ENCODE results near the gene DTYMK. TPM values are rescaled to one million over a fixed set of nuclear protein-coding genes. Genes with fewer than 3 reads are reported as not detected.

DTYMK gene
- total RNA-seq, 4 donors from 2014 or later: 14.2 to 23.9 (median 19.2) TPM

DNA sequence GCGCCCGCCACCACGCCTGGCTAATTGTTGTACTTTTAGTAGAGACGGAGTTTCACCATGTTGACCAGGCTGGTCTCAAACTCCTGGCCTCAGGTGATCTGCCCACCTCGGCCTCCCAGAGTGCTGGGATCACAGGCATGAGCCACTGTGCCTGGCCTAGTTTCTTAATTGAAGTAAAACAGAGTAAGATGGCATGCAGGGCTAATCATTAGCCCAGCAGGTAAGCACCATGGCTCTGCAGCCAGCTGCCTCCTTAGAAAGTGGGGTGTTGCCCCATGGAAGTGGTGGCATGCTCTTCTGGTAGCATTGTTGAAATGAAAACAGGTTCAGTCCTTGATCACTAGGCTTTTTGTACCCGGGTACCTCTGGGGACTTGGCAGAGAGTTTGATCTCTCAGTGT is 36.7 kb downstream of the DTYMK start:
- Histone ChIP-seq H3K9me3 (no peaks in the 10 kb centered on the region), H3K4me1 (no peaks in the 10 kb centered on the region), H3K27me3 (no peaks in the 10 kb centered on the region), H3K4me3 (no peak overlapping the region), H3K27ac (no peak overlapping the region), H3K36me3 (peaks cover 0 to 39% (median 0%) of the 10 kb centered on the region in 3 donors)
- no peak for TF ChIP-seq POLR2A (IDR thresholded peaks at IDR 0.05)
- TF ChIP-seq CTCF (IDR thresholded peaks at IDR 0.05): no peak
- DNase-seq: no peak

- no peaks in the 10 kb centered on the region for H3K27me3 ChIP-seq
- no peak overlapping the region for H3K27ac ChIP-seq
- H3K4me3 ChIP-seq: no peak overlapping the region
- peaks cover 0 to 34% (median 0%) of the 10 kb centered on the region in 3 donors for H3K36me3 ChIP-seq
- H3K4me1 ChIP-seq: no peaks in the 10 kb centered on the region
- no peak for DNase-seq
- TF ChIP-seq POLR2A (IDR thresholded peaks at IDR 0.05): no peak
- TF ChIP-seq CTCF (IDR thresholded peaks at IDR 0.05): no peak
- H3K9me3 ChIP-seq: no peaks in the 10 kb centered on the region
These were observed 37.2 kb downstream of the DTYMK start for GRCh38 chr2:241649404-241649803.

DNA sequence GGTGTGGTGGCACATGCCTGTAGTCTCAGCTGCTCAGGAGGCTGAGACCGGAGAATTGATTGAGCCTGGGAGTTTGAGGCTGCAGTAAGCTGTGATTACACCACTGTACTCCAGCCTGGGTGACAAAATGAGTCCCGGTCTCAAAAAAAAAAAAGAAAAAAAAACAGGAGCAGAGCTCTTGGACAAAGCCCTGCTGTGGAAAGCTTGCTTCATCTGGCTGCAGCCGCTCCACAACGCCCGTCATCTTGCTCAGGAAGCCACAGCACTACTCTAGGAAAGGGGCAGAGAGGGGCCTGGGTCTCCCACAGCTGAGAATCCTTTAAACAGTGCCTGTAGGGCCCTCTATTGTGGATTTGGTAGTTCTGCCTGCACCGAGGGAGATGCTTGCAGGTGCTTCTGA is 38.2 kb downstream of the DTYMK start:
- no peaks in the 10 kb centered on the region for H3K27me3 ChIP-seq
- H3K4me1 ChIP-seq: no peaks in the 10 kb centered on the region
- DNase-seq: no peak
- H3K27ac ChIP-seq: no peak overlapping the region
- TF ChIP-seq POLR2A (IDR thresholded peaks at IDR 0.05) (no peak), CTCF (IDR thresholded peaks at IDR 0.05) (no peak)
- no peak overlapping the region for H3K4me3 ChIP-seq
- peaks cover 0 to 26% (median 0%) of the 10 kb centered on the region in 3 donors for H3K36me3 ChIP-seq
- no peaks in the 10 kb centered on the region for H3K9me3 ChIP-seq

DNA sequence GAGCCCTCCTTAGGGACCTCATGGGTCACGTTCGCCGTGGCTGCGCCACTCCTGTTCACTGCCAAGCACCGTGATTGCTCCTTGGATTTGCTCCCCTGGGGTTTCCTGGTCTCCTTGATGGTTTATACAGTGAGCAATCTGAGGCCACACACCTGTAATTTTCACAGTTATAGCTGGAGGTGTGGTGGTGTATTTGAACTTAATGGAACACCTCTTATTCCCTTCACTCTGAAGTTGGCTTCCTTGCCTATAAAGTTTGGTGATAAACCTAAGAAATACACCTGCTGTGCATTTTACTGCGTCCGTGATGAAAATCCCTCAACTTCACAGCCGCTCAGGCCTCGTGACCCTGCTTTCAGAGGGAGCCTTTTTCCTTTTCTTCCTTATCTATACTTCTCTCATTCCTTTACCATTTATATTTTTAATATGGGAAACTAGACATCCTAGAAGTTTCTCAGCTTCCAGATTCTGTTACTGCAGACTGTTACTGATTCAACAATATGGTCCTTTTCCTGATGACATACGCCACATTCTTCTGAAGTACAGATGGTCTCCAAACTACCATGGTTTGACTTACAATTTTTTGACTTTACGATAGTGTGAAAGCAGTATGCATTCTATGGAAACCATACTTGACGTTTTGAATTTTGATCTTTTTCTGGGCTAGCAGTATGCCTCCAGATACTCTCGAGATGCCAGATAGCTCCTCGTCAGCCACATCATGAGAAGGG is 40.5 kb downstream of the DTYMK start:
- Histone ChIP-seq H3K27me3 (no peaks in the 10 kb centered on the region), H3K4me1 (peaks cover 0 to 11% (median 0%) of the 10 kb centered on the region in 4 donors), H3K9me3 (no peaks in the 10 kb centered on the region), H3K36me3 (peaks cover 0 to 4% (median 0%) of the 10 kb centered on the region in 3 donors), H3K4me3 (no peak overlapping the region), H3K27ac (no peak overlapping the region)
- TF ChIP-seq CTCF (IDR thresholded peaks at IDR 0.05) (no peak), POLR2A (IDR thresholded peaks at IDR 0.05) (no peak)
- DNase-seq: no peak

DNA sequence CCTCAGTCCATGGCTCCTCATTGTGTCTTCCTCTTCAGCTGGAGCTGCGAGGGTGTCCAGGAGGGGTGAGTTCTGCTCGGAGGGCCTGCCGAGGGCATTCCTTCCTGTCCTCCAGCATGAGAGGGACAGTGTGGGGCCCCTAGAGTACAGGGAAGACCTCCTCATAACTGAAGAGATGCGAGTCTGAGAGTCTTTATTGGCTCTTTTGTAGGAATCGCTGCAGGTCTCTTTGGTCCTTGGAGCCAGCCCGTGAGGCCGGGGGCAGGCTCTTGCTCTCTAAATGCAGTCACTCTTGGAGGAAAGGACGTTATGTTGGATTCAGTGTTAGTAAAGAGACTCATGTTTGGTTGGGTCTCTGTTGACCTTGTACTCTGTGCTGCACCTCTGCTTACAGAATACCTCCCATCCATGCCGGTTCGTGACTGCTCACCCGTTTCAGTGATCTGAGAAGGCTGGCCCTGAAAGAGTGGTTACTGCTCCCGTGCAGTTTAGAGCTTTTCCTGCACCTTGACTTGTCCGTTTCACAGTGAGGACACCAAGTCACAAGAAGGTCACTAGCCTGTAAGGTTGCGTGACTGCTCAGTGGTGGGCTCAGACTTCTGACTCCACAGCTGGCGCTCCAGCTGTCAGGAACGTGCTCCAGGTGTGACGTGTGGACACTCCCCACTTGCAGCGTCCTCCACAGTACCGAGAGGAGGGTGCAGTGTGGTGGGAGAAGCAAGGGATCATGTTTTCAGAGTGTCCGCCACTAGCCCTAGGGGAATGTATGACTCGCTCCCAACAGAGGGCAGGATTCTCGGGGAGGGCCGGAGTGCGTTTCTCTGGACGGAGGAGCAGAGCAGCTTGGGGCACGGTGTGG is 41.3 kb downstream of the DTYMK start:
- H3K27ac ChIP-seq: no peak overlapping the region
- H3K9me3 ChIP-seq: no peaks in the 10 kb centered on the region
- peaks cover 0 to 19% (median 0%) of the 10 kb centered on the region in 4 donors for H3K4me1 ChIP-seq
- no peak for TF ChIP-seq CTCF (IDR thresholded peaks at IDR 0.05)
- TF ChIP-seq POLR2A (IDR thresholded peaks at IDR 0.05): no peak
- no peaks in the 10 kb centered on the region for H3K36me3 ChIP-seq
- no peak overlapping the region for H3K4me3 ChIP-seq
- DNase-seq: no peak
- H3K27me3 ChIP-seq: no peaks in the 10 kb centered on the region
